B cell (primary cell): ENCODE results near the gene AIG1. TPM values are rescaled to one million over a fixed set of nuclear protein-coding genes. Genes with fewer than 3 reads are reported as not detected.

ENCODE experiments used
- ATAC-seq: fragments of 200-7000 bp; cut with Tn5 transposase; one replicate; pipeline ENCODE4 v1.10.0; 2021; ENCODE audit warnings: low read depth, mild to moderate bottlenecking, moderate number of reproducible peaks, moderate library complexity
- CTCF ChIA-PET: fragments of 350-600 bp; sonication (Branson Sonifier 250); formaldehyde crosslinking; loops from one replicate; lab custom pipeline; 2021; ENCODE audit warnings: antibody characterized with exemption, inconsistent platforms; lab: Charles Lee
- POLR2A ChIA-PET: fragments of 350-600 bp; sonication (Branson Sonifier 250); formaldehyde crosslinking; loops from one replicate; lab custom pipeline; 2021; ENCODE audit warnings: antibody characterized with exemption; lab: Charles Lee
- DNase-seq: peaks from one replicate; pipeline ENCODE4 v3.0.0; 2013
- H2AFZ ChIP-seq: 2 replicates; pipeline ENCODE4 v1.6.1; 2012; ENCODE audit warnings: mild to moderate bottlenecking, low read depth, low read length; ENCODE audit not compliant: insufficient read depth, poor library complexity, severe bottlenecking
- H3K27ac ChIP-seq, 2 donors: 1 replicate in 1 of 2; 2 replicates in 1 of 2; pipeline ENCODE4 v1.5.1; 2012 to 2013; ENCODE audit warnings: low read length in 2 of 2, mild to moderate bottlenecking in 2 of 2, moderate library complexity in 1 of 2
- H3K27me3 ChIP-seq, 4 experiments: fragments of 200-600 bp in 1 of 4; sonication (generic) in 1 of 4; replicated peaks in 1 of 4; 1 replicate in 2 of 4; 2 replicates in 2 of 4; pipeline versions ENCODE4 v1.6.1 to v1.7.0; 2013 to 2016; ENCODE audit warnings: low read length in 3 of 4, mild to moderate bottlenecking in 2 of 4, mixed read lengths in 1 of 4, moderate library complexity in 1 of 4; ENCODE audit not compliant: insufficient read depth in 4 of 4, control insufficient read depth in 3 of 4; ENCODE audit errors: control extremely low read depth in 1 of 4
- H3K36me3 ChIP-seq, 2 experiments: replicated peaks in 1 of 2; 1 replicate in 1 of 2; 2 replicates in 1 of 2; pipeline versions ENCODE4 v1.6.1 to v1.7.1; 2013; ENCODE audit warnings: low read length in 1 of 2; ENCODE audit not compliant: insufficient read depth in 2 of 2, control insufficient read depth in 1 of 2; ENCODE audit errors: control extremely low read depth in 1 of 2, extremely low read depth in 1 of 2
- H3K4me1 ChIP-seq, 2 donors: fragments of 200-600 bp in 1 of 2; sonication (generic) in 1 of 2; 1 replicate in 1 of 2; 2 replicates in 1 of 2; pipeline versions ENCODE4 v1.5.1 to v1.6.1; 2013 to 2017; ENCODE audit warnings: low read length in 2 of 2; ENCODE audit not compliant: control insufficient read depth in 2 of 2, insufficient read depth in 2 of 2
- H3K4me2 ChIP-seq: replicated peaks from 2 replicates; pipeline ENCODE3; 2012; ENCODE audit warnings: mild to moderate bottlenecking, low read depth, low read length; ENCODE audit not compliant: poor library complexity, severe bottlenecking
- H3K4me3 ChIP-seq, 5 experiments: fragments of 200-600 bp in 1 of 5; sonication (generic) in 1 of 5; 1 replicate in 3 of 5; 2 replicates in 2 of 5; pipeline versions ENCODE4 v1.5.1 to v1.7.0; 2011 to 2016; ENCODE audit warnings: low read length in 4 of 5, mild to moderate bottlenecking in 4 of 5, low read depth in 2 of 5, control low read depth in 1 of 5, moderate library complexity in 1 of 5; ENCODE audit not compliant: insufficient read depth in 1 of 5; ENCODE audit errors: control extremely low read depth in 1 of 5, extremely low read depth in 1 of 5
- H3K79me2 ChIP-seq: fragments of 200-600 bp; sonication (generic); one replicate; pipeline ENCODE4 v1.6.0; 2016; ENCODE audit warnings: low read length; ENCODE audit not compliant: control insufficient read depth, insufficient read depth
- H3K9ac ChIP-seq: fragments of 200-600 bp; sonication (generic); 2 replicates; pipeline ENCODE4 v1.6.1; 2017; ENCODE audit warnings: mild to moderate bottlenecking, low read length, moderate library complexity
- H3K9me3 ChIP-seq, 3 donors: one replicate each; pipeline versions ENCODE4 v1.6.1 to v1.7.1; 2013; ENCODE audit warnings: low read length in 2 of 3; ENCODE audit not compliant: control insufficient read depth in 2 of 3, insufficient read depth in 1 of 3; ENCODE audit errors: control extremely low read depth in 1 of 3
- H4K20me1 ChIP-seq: 2 replicates; pipeline ENCODE4 v1.6.0; 2012; ENCODE audit warnings: mild to moderate bottlenecking, low read length; ENCODE audit not compliant: insufficient read depth, control insufficient read depth, poor library complexity, severe bottlenecking
- H3K27ac Mint-ChIP-seq: one replicate; pipeline ENCODE4 v1.8.0; 2021; ENCODE audit warnings: mixed read lengths
- H3K27me3 Mint-ChIP-seq: one replicate; pipeline ENCODE4 v1.8.0; 2021; ENCODE audit warnings: mixed read lengths
- H3K4me1 Mint-ChIP-seq: one replicate; pipeline ENCODE4 v1.8.0; 2021; ENCODE audit warnings: mixed read lengths
- H3K4me3 Mint-ChIP-seq: one replicate; pipeline ENCODE4 v1.8.0; 2021; ENCODE audit warnings: mixed read lengths
- H3K9me3 Mint-ChIP-seq: one replicate; pipeline ENCODE4 v1.8.0; 2022; ENCODE audit warnings: mixed read lengths; ENCODE audit not compliant: insufficient read depth
- CTCF ChIP-seq: fragments of 200-600 bp; IDR thresholded peaks from one replicate; pipeline ENCODE4 v1.8.0; 2022; ENCODE audit warnings: antibody characterized with exemption, mild to moderate bottlenecking
- EZH2 ChIP-seq: IDR thresholded peaks from 2 replicates; pipeline ENCODE4 v1.6.1; 2012; ENCODE audit warnings: borderline replicate concordance, low read depth, mild to moderate bottlenecking, moderate library complexity, low read length; ENCODE audit not compliant: insufficient read depth, poor library complexity, severe bottlenecking
- WGBS: methylation state at CpG from one replicate; pipeline ENCODE4 v1.1.5; 2013; ENCODE audit warnings: missing lambda C conversion rate; ENCODE audit not compliant: insufficient coverage; 5-methylcytosine and 5-hydroxymethylcytosine counted together
- intact Hi-C: fragments of 100-400 bp; cut with micrococcal nuclease; formaldehyde crosslinking; loops from one replicate; pipeline ENCODE4 v1.10.0; 2022
- polyA plus RNA-seq: library from polyadenylated mRNA; depleted of rRNA; stranded (reverse); fragments of >200 nt; gene quantifications from 2 replicates; pipeline ENCODE4 v1.2.3, GENCODE V29; 2012
- total RNA-seq, 2 donors: library from RNA; stranded (reverse); fragments of 120-200 nt in 1 of 2; gene quantifications; 1 replicate in 1 of 2; 2 replicates in 1 of 2; pipeline versions ENCODE4 v1.2.3 to v1.2.4, GENCODE V29; 2013 to 2022

Gene AIG1
- total and polyA plus RNA-seq, 2 donors (not counting 1 experiment from before 2014, with no cell fraction given): 7.0 to 9.0 TPM

GRCh38 chr6:143052282-143052681 is 8.4 kb upstream of the AIG1 start:
- peaks cover 17% of the 10 kb centered on the region for H3K27me3 Mint-ChIP-seq
- ChIA-PET CTCF (no interaction called here), POLR2A (no interaction called here)

GRCh38 chr6:143053856-143054255 is 6.8 kb upstream of the AIG1 start:
- intact Hi-C loops: no loop called here
- DNase-seq (no peak), ATAC-seq (no peak)
- no peak overlapping the region for H3K4me3 ChIP-seq
- no peak overlapping the region for H3K27ac ChIP-seq
- H3K27me3 ChIP-seq: peaks cover 0 to 10% (median 0%) of the 10 kb centered on the region in 4 experiments
- TF ChIP-seq EZH2: no peak
- TF ChIP-seq CTCF: peak; percentile 15
- H3K27me3 Mint-ChIP-seq: peaks cover 7% of the 10 kb centered on the region
- ChIA-PET CTCF (no interaction called here), POLR2A (no interaction called here)
- 67% methylated on average over 2 of the region's 3 CpGs for WGBS
- no peak overlapping the region for H3K9ac ChIP-seq
- no peaks in the 10 kb centered on the region for H3K9me3 Mint-ChIP-seq
- H4K20me1 ChIP-seq: no peaks in the 10 kb centered on the region
- H3K79me2 ChIP-seq: no peaks in the 10 kb centered on the region
- no peak overlapping the region for H3K27ac Mint-ChIP-seq
- H2AFZ ChIP-seq: no peak overlapping the region
- H3K4me2 ChIP-seq: no peak overlapping the region
- H3K4me1 ChIP-seq: no peaks in the 10 kb centered on the region
- peaks cover 1% of the 10 kb centered on the region for H3K4me1 Mint-ChIP-seq
- no peak overlapping the region for H3K4me3 Mint-ChIP-seq
- no peaks in the 10 kb centered on the region for H3K36me3 ChIP-seq
- H3K9me3 ChIP-seq: peaks cover 0 to 8% (median 0%) of the 10 kb centered on the region in 3 donors

More at GRCh38 chr6:143052282-143052681, 8.4 kb upstream of the AIG1 start:
- no peaks in the 10 kb centered on the region for H3K9me3 Mint-ChIP-seq
- no peak overlapping the region for H3K27ac Mint-ChIP-seq
- no peaks in the 10 kb centered on the region for H4K20me1 ChIP-seq
- ATAC-seq: no peak
- no peak overlapping the region for H3K4me3 Mint-ChIP-seq
- WGBS: 75% methylated on average over 5 of the region's 5 CpGs
- no peak overlapping the region for H2AFZ ChIP-seq
- no peaks in the 10 kb centered on the region for H3K4me1 ChIP-seq
- DNase-seq: no peak
- no peak overlapping the region for H3K27ac ChIP-seq
- no peaks in the 10 kb centered on the region for H3K36me3 ChIP-seq
- no peaks in the 10 kb centered on the region for H3K79me2 ChIP-seq
- peaks cover 0 to 8% (median 0%) of the 10 kb centered on the region in 3 donors for H3K9me3 ChIP-seq
- H3K4me2 ChIP-seq: no peak overlapping the region
- intact Hi-C loops: no loop called here
- H3K4me1 Mint-ChIP-seq: no peaks in the 10 kb centered on the region
- TF ChIP-seq CTCF (no peak), EZH2 (no peak)
- H3K4me3 ChIP-seq: no peak overlapping the region
- no peak overlapping the region for H3K9ac ChIP-seq
- peaks cover 0 to 10% (median 0%) of the 10 kb centered on the region in 4 experiments for H3K27me3 ChIP-seq
